ENCODE measurements around the gene SWSAP1. TPM values are rescaled to one million over a fixed set of nuclear protein-coding genes. Genes with fewer than 3 reads are reported as not detected.

The SWSAP1 gene
- total RNA-seq, 4 donors from 2014 or later, result 0.66 to 1.7 (median 1.5) TPM

GRCh38 chr19:11422163-11423065 lies 47.9 kb downstream of the SWSAP1 start:
- TF ChIP-seq POLR2AphosphoS5 (IDR thresholded peaks at IDR 0.05) (peak; percentile 15 to 23), CTCF (IDR thresholded peaks at IDR 0.05) (no peak), POLR2A (IDR thresholded peaks at IDR 0.05; ENCODE audit: low read depth) (no peak), EP300 (IDR thresholded peaks at IDR 0.05) (no peak)
- Histone ChIP-seq H3K4me1 (peaks cover 38 to 56% (median 49%) of the 10 kb centered on the region in 4 donors), H3K4me3 (peak overlapping the region; percentile 34 to 57 (median 39)), H3K36me3 (no peaks in the 10 kb centered on the region), H3K27ac (replicated peaks in 1 of 4) (peak overlapping the region in 1 of 4 donors; percentile 4), H3K27me3 (peaks cover 0 to 68% (median 54%) of the 10 kb centered on the region in 4 donors), H3K9me3 (no peaks in the 10 kb centered on the region)
- DNase-seq (ENCODE audit: extremely low spot score), result no peak
- WGBS, result 22% methylated on average over 36 of the region's 56 CpGs
- intact Hi-C loops (cut with DNase I), result no loop called here

GRCh38 chr19:11423164-11423790 lies 48.8 kb downstream of the SWSAP1 start:
- H3K4me3 ChIP-seq, result no peak overlapping the region
- intact Hi-C loops (cut with DNase I), result no loop called here
- no peak overlapping the region for H3K27ac ChIP-seq (replicated peaks in 1 of 4)
- H3K27me3 ChIP-seq, result peaks cover 0 to 60% (median 50%) of the 10 kb centered on the region in 4 donors
- H3K9me3 ChIP-seq, result no peaks in the 10 kb centered on the region
- no peak for TF ChIP-seq POLR2A (IDR thresholded peaks at IDR 0.05; ENCODE audit: low read depth)
- no peak for TF ChIP-seq EP300 (IDR thresholded peaks at IDR 0.05)
- TF ChIP-seq CTCF (IDR thresholded peaks at IDR 0.05), result no peak
- no peak for TF ChIP-seq POLR2AphosphoS5 (IDR thresholded peaks at IDR 0.05)
- WGBS, result 43% methylated on average over 19 of the region's 27 CpGs
- no peak for DNase-seq (ENCODE audit: extremely low spot score)
- H3K4me1 ChIP-seq, result peaks cover 37 to 55% (median 48%) of the 10 kb centered on the region in 4 donors
- H3K36me3 ChIP-seq, result no peaks in the 10 kb centered on the region

- TF ChIP-seq POLR2A (IDR thresholded peaks at IDR 0.05; ENCODE audit: low read depth) (no peak), EP300 (IDR thresholded peaks at IDR 0.05) (no peak), CTCF (IDR thresholded peaks at IDR 0.05) (no peak), POLR2AphosphoS5 (IDR thresholded peaks at IDR 0.05) (no peak)
- peaks cover 0 to 55% (median 45%) of the 10 kb centered on the region in 4 donors for H3K27me3 ChIP-seq
- intact Hi-C loops (cut with DNase I), result no loop called here
- H3K9me3 ChIP-seq, result no peaks in the 10 kb centered on the region
- no peaks in the 10 kb centered on the region for H3K36me3 ChIP-seq
- H3K27ac ChIP-seq (replicated peaks in 1 of 4), result no peak overlapping the region
- DNase-seq (ENCODE audit: extremely low spot score), result no peak
- WGBS, result 17% methylated on average over 16 of the region's 22 CpGs
- no peak overlapping the region for H3K4me3 ChIP-seq
- H3K4me1 ChIP-seq, result peaks cover 32 to 50% (median 43%) of the 10 kb centered on the region in 4 donors
Measured at GRCh38 chr19:11423791-11424181, 49.3 kb downstream of the SWSAP1 start.

Small RNA genes lying within 50 kb of the gene (small RNA-seq; reads per million reads assigned to genes)
- gene RF00019, result 0 reads per million in 3 donors

Other genes starting within 250 kb of the SWSAP1 start
- gene SPC24, start 218.9 kb upstream of the SWSAP1 start, total RNA-seq, result 1 to 10 TPM; 1.4 to 6.6 (median 3.4) TPM
- 1,000 to 10,000 TPM; 1,125 to 1,746 (median 1,157) TPM for gene KANK2, start 177.1 kb upstream of the SWSAP1 start, total RNA-seq
- gene ANGPTL8, start 135.0 kb upstream of the SWSAP1 start, total RNA-seq, result 1 to 10 TPM in 1 of 4 donors, not detected in 3; 2.0 TPM
- gene DOCK6, start 112.1 kb upstream of the SWSAP1 start, total RNA-seq, result 10 to 100 TPM; 32.6 to 51.0 (median 40.1) TPM
- not detected for gene TSPAN16, start 78.5 kb upstream of the SWSAP1 start, total RNA-seq
- gene RAB3D, start 35.0 kb upstream of the SWSAP1 start, total RNA-seq, result 10 to 100 TPM; 15.1 to 40.3 (median 27.9) TPM
- gene TMEM205, start 28.4 kb upstream of the SWSAP1 start, total RNA-seq, result 100 to 1,000 TPM; 197 to 241 (median 206) TPM
- gene CCDC159, start 28.1 kb upstream of the SWSAP1 start, total RNA-seq, result 10 to 100 TPM in 3 of 4 donors, 1 to 10 TPM in 1; 8.3 to 17.6 (median 13.8) TPM
- 10 to 100 TPM; 32.0 to 49.8 (median 37.5) TPM for gene PLPPR2, start 19.2 kb upstream of the SWSAP1 start, total RNA-seq
- gene EPOR, start 9.6 kb downstream of the SWSAP1 start, total RNA-seq, result 1 to 10 TPM in 3 of 4 donors, under 1 TPM in 1; 0.99 to 5.2 (median 4.4) TPM
- gene RGL3, start 44.6 kb downstream of the SWSAP1 start, total RNA-seq, result 1 to 10 TPM; 1.2 to 7.9 (median 2.0) TPM
- gene ODAD3, start 60.5 kb downstream of the SWSAP1 start, total RNA-seq, result under 1 TPM in 2 of 4 donors, not detected in 2; 0.39 to 0.83 TPM
- 100 to 1,000 TPM in 2 of 4 donors, 10 to 100 TPM in 2; 81.0 to 141 (median 98.7) TPM for gene PRKCSH, start 61.0 kb downstream of the SWSAP1 start, total RNA-seq
- under 1 TPM; under 0.01 to 0.69 (median 0.31) TPM for gene ELAVL3, start 106.4 kb downstream of the SWSAP1 start, total RNA-seq
- 10 to 100 TPM in 1 of 4 donors, 1 to 10 TPM in 3; 9.1 to 13.9 (median 9.4) TPM for gene ZNF653, start 131.2 kb downstream of the SWSAP1 start, total RNA-seq
- 10 to 100 TPM; 72.7 to 97.5 (median 81.8) TPM for gene ECSIT, start 154.5 kb downstream of the SWSAP1 start, total RNA-seq
- 1,000 to 10,000 TPM; 2,877 to 3,384 (median 2,954) TPM for gene CNN1, start 164.2 kb downstream of the SWSAP1 start, total RNA-seq
- 10 to 100 TPM; 27.0 to 39.1 (median 30.5) TPM for gene ELOF1, start 184.6 kb downstream of the SWSAP1 start, total RNA-seq
- gene ACP5, start 203.0 kb downstream of the SWSAP1 start, total RNA-seq, result 10 to 100 TPM in 3 of 4 donors, 1 to 10 TPM in 1; 7.3 to 16.0 (median 13.3) TPM
- 10 to 100 TPM in 1 of 4 donors, 1 to 10 TPM in 3; 7.8 to 10.2 (median 7.9) TPM for gene ZNF627, start 222.8 kb downstream of the SWSAP1 start, total RNA-seq

Measured in esophagus muscularis mucosa (tissue), 4 donors.